T-helper 22 cell (primary cell): Measurements from ENCODE around the gene AMBRA1.

Experiments
- DNase-seq: peaks from one replicate; pipeline ENCODE4 v3.0.0-alpha.2; 2020; ENCODE audit warnings: low read depth

AMBRA1 gene

DNA sequence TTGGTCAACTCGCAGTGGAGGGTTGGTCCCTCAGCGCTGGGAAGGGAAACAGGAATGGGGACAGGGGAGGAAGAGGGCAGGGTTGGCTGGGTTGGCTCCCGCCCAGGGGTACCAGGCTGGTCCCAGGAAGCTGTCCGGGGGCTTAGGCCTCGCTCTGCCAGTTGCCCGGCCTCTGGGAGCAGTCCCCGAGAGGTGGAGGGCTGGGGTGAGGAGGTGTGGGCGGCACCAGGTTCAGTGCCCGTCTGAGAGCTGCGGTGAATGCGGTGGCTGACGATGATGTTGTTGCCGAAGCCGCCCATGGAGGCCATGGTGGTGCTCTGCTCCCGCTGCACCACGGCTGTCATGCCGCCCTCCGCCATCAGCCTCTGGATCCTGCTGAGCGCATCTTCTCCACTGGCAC, 196.3 kb downstream of the AMBRA1 start:
- no peak for DNase-seq

DNA sequence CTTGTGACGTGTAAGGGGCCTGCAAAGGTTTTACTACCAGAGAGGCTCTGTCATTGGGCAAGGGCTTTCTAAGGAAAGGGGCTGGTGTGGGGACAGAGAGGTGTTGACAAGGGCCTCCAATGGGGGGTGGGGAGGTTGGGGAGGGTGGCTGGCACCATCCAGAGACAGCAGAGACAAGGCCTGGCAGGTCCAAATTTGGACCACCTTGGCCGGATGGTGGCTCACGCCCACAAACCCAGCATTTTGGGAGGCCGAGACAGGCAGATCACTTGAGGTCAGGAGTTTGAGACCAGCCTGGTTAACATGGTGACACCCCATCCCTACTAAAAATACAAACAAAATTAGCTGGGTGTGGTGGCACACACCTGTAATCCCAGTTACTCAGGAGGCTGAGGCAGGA, 200.1 kb downstream of the AMBRA1 start:
- no peak for DNase-seq

DNA sequence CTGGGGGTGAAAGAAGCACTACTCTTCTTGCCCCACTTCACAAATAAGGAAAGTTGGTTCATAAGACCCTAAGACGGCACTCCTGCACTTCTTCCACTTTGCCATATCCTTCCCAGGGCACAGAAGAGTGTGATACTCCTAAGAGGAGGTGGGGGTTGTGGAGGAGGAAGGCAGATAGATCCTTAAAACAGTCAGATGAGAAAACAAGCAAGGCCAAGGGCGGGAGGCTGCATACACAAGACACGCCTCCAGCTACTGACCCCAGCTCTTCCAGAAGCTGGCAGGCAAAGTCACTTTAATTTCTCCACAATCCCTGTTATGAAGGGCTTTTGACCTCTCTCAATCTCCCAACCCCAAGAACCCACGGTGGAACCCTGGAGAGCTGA, 200.6 kb downstream of the AMBRA1 start:
- no peak for DNase-seq

DNA sequence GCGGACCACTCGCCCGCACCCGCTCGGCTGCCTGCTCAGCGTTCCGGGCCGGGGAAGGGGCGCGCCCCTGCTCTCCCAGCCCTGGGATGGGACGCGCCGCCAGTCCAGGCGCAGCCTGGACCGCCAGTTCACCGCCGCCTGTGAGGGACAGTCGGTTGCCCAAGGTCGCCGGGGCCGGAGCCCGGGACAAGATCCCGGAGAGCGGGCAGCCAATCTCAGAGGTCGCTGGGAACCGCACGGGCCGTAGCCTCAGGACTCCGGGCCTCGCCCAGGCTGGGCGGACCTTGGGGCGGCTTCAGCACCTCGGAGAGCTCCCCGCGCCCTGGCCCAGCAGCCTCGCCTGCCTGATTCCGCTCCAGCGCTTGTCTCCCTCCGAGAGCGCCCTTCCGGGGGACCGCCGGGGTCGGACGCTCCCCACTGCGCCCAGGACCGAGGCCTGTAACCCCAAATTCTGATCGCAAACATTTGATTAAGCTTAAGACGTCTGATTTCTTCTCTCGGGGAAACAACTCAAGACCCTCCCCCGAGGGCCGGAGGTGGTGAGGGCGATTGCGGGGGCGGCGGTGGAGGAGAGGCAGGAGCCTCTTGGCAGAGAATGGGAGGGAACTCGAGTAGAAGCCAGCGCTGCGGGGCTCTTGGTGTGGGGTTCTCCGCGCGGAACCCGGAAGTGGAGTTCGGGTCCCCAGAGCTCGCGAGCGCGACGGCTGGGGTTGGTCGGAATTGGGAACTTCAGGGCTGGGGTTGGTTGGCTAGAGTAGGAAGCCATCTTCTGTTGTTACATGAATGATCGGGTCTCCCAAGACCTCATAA, 201.2 kb downstream of the AMBRA1 start:
- peak; percentile 45 for DNase-seq

DNA sequence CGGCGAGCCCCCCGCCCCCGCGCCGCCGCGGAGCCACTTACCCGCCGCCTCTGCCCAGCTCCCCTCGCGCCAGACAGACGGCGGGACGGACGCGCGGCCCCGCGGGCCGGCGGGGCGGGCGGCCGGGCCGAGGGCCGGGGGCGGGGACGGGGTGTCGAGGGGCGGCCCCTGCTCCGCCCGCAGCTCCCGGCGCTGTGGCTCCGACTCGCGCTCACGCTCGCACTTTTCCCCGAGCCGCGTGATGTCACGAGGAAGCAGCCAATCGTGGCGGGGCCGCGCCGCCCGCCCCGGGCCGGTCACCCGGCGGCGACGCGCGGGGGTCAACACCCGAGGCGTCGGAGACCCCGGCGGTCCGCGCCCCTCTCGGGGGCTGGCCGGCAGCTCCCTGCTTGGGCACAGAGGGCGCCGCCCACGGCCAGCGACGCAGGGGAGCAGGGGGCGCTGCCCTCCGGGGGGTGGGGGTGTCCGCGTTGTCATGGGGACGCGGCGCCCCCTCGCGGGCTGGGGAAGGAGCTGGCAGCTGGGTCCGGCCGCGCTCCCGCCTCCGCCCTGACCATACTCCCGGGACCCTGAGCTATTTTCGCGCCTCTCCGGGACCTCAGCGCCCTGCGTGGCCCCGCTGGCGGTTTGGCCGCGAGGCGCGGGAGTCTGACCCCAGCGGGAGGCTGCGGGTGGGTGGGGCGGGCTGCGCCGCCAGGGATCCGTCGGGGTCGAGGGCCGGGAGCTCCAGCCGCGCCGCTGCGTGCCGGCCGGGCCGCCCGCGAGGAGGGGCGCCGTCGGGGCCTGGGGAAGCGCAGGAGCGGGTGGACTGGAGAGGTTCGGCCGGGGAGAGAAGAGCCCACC, 202.0 kb downstream of the AMBRA1 start, which contains the start of gene CHRM4:
TSS of gene CHRM4 (minus strand) at position 199 of the 843 bp plus-strand sequence. CDS start 5,219 bp downstream, outside the sequence.
- no peak for DNase-seq

DNA sequence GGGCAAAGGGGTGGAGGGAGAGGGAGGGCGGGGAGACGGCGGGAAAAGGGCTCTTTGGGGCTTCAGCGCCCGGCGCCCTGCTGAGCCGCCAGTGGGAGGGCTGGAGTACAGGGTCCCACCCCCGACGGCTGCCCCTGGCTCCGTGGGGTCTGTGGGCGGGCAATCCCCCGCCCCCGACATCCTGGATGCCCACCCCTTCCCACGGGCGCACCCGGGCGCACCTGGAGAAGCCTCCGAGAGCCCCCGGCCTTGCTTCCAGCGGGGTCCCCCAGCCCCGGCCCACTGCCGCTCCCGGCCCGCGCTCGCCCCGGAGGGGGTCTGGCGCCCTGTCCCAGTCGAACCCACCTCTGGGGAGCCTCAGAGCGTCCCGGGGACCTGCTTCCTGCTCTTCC, 202.6 kb downstream of the AMBRA1 start:
- no peak for DNase-seq

DNA sequence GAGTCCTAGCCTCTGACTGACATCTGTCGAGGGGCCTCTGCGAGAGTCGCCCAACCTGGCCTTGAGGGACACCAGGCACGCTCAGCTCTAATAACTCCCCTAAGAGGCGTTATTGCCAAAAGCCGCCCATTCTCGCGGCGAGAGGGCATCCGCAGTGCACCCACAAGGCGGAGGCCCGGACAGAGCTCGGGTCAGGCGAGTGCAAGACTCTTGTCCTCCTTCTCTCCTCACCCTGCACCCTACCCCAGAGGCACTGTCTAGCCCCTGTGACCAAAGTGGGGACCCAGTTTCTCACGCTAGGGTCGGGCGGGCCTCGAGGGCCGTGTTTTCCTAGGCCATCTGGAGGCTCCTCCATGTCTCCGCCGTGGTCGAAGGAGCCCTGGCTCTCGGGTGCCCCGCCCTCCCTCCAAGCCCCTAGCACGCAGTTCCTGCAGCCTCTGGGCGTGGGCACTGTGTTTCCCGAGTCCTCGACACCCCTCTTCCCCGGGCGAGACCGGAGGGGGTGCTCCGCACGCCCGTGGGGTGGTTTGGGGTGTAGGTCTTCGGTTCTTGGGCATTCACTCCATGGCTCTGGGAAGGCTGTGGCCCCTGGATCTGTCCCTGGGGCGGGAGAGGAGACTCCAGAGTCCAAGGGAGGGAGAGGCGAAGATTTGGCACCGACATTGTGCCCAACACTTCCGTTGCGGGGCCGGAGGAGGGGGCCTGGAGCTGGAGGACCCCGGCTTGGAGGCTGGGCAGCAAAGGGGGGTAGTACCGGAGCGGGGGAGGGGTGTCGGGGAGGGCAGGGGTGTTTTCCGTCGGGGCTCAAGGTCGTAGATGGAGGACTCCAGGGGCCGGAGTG, 203.3 kb downstream of the AMBRA1 start:
- DNase-seq, result no peak

DNA sequence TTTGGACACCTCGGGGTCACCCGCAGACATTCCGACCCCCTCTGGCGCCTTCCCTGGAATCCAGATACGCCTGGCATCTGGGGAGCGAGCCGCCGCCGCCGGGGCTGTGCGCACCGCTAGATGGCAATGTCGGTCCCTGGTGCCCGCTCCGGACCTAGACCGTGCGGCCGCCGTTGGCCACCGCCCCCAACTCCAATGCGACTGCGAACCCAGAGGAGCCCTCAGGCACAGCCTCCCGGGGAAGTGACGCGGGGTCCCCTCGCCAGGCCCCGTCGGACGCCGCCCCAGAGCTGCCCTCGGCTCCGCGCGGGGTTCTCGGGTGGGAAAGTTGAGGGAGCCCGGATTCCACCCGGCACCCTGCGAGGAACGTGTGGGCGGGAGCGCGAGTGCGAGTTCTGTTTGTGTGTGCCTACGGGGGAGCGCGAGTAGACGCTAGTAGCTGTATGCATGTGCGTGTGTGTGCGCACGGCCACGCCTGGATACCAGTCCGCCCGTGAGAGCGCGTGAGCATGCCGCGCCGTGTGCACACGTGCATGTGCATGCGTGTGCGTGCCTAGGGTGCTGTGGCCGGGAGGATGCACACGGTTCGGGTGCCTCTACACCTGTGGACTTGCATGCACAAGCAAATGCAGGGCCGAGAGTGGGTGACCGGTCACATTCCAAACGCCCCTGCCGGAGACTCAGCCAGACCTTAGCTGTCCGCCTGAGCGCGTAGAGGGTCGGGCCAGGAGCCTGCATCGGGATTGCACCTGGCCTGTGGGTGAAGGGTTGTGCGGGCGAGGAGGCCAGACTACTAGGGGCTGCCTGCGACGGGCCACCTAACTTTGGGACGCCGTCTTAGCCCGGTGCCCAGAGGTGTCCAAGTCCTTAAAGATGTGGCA, 204.1 kb downstream of the AMBRA1 start:
- DNase-seq, result no peak

DNA sequence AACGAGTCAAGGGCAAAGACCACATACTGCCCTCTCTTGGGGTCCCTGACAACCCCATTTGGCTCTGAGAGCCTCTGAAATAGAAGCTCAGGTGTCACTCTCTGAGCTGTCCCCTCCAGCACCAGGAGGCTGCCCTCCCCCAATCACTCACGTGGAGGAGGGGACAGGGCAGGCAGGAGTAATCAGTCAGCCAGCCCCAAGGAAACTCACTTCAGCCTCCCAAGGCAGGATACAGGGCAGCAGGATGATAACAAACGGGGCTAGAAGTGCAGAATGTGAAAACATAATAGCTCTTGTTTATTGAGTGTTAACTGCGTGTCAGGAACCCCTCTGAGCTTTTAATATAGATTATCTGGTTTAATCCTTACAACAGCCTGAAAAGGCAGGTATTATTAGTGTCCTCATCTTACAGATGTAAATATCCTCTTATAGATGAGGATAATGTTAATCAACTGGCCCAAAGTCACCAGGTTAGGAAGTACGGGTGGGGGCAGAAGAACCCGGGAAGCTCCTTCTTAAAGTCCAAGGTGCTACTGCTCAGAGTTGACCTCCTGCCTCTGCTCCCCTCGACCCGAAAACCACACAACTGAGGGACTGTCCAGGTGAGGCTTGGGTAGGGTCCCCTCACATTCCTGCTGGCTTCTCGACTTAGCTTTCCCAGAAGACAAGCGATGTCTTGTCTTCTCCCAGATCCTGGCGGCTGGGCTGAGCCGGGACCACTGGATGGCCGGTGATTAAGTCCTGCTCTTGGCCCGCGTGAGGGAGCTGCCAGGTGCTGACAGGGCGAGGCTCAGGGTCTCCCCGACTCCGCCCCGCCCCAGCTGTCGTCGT, 205.0 kb downstream of the AMBRA1 start:
- no peak for DNase-seq

DNA sequence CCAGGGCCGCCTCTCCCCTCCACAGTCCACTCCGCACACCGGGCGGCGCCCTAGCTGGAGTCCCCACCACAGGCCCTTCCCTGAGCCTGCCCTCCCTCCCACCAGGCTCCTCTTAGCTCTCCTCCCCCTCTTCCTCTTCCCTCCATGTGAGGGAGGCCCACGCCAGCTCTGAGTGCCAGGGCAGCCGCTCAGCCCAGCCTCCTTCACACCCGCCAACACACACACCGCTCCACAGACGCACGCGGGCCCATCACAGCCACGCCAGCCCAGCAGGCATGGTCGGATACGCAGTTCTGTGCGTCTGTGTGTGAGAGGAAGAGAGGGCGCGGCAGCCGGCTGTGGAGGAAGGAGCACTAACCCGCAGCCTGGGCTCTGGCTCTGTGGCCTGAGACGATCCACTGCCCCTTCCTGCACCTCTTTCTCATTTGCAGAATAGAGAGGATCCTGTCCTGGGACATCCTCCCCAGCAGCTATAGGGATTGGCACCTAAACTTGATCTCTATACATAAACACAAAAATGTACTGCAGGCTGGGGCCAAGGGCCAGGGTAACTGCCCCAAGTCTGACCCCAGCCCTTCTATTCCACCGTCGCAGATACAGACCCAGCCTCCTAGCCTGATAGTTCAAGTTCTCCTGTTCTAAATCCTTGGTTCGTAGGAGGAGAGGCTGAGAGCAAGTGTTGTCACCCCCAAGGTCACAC, 205.8 kb downstream of the AMBRA1 start:
- DNase-seq, result no peak

DNA sequence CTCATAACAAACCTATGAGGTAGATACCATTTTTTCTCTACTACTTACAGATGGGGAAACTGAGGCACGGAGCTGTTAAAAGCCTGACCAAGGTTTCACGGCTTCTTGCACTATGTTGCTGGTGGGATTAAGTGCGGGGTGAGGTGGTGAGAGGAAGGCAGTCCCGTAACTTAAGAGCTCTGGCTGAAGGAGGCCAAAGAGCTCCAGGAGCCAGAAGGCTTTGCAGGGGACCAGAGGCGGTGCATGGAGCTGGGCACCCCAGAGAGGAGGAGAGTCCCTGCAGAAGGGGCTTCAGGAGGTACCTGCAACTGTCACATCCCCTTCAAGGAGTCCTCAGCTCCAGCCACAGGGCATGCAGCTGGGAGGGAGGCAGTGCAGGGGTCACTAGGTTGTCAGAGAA, 206.4 kb downstream of the AMBRA1 start:
- no peak for DNase-seq

DNA sequence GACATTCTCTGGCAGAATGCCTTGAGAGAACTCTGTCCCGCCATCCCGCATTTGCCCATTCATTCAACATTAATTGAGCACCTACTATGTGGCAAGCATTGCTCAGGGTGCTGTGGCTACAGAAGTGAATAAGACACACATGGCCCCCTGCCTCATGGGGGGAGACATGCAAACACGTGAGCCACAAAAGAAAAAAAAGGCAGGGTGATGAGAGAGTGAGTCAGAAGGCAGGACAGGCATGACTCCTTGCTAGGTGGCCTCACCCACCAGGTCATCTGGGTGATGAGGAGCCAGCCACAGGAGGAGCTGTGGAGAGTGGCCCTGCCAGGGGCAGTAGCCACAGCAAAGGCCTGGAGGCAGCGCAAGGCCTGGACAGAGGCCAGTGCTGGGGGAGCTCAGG, 207.1 kb downstream of the AMBRA1 start:
- DNase-seq, result no peak

DNA sequence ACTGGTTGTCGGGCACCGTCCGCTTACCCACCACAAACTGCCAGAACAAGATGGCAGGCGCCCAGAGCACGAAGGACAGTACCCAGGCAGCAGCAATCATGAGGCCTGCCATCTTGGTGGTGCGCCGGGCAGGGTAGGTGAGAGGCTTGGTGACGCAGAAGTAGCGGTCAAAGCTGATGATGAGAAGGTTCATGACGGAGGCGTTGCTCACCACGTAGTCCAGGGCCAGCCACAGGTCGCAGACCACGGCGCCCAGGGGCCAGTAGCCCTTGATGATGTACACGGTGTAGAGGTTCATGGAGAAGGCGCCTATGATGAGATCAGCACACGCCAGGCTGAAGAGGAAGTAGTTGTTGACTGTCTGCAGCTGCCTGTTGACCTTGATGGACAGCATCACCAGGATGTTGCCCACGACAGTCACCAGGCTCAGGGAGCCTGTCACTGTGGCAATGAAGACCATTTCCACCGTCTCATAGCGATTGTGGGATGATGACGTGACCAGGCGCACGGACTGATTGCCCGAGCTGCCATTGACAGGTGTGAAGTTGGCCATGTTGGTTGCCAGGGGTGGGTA, 207.7 kb downstream of the AMBRA1 start:
- DNase-seq, result no peak

DNA sequence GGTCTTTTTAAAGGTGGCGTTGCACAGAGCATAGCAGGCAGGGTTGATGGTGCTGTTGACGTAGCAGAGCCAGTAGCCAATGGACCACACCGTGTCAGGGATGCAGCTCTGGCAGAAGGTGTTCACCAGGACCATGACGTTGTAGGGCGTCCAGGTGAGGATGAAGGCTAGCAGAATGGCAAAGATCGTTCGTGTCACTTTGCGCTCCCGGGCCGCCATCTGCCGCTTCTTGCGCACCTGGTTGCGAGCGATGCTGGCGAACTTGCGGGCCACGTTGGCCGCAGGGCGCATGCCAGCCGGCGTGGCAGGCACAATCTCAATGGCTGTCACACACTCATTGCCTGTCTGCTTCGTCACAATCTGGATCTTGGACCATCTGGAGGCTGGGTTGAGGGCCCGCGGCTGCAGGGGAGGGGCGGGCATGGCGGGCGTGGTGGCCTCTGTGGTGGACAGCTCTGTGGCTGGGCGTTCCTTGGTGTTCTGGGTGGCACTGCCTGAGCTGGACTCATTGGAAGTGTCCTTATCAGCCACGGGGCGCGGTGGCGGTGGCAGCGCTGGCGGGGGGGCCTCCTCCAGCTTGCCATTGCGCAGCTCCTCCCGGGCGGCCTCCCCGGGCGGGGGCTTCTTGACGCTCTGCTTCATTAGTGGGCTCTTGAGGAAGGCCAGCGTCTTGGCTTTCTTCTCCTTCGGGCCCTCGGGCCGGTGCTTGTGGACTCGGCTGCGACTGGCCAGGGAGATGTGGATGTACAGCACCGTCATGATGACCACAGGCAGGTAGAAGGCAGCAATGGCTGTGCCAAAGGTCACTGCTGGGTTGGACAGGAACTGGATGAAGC, 208.4 kb downstream of the AMBRA1 start:
- no peak for DNase-seq

DNA sequence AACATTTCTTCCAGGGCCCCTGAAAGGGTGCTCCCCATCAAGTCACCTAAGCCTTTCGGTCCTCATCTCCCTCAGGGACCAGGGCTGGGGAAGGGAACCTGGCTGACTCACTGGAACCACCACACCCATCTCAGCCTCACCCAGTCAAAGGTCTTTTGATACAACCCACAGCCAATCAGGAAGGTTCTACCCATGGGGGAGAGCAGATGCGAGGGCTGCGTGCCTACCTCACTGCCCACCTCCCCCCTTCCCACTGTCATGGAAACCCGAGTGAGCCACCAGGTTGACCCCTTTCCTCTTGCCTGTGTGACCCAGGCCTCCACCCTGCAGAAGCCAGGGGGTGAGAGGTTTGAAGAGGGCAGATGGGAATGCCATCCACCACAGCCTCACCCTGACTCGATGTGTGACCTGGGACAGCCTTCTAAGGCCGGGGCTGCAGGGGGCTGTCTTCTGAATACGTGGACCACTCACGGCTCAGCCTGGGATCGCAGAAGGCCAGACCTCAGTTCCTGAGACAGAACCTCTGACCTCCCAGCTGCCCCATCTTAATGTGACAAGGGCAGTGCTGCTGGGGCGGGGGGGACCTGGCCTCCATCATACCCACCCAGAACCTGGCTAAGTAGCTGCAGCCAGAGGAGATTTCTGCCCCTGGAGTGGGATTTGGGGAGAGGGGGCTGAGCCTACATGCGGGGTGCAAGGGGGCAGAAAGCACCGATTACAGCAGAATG, 209.7 kb downstream of the AMBRA1 start:
- no peak for DNase-seq

DNA sequence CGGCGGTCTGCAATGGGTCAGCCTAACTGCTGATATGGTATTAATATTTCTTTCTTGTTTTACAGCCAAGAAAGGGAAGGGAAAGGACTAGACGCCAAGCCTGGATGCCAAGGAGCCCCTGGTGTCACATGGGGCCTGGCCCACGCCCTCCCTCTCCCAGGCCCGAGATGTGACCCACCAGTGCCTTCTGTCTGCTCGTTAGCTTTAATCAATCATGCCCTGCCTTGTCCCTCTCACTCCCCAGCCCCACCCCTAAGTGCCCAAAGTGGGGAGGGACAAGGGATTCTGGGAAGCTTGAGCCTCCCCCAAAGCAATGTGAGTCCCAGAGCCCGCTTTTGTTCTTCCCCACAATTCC, 210.4 kb downstream of the AMBRA1 start:
- DNase-seq, result no peak

DNA sequence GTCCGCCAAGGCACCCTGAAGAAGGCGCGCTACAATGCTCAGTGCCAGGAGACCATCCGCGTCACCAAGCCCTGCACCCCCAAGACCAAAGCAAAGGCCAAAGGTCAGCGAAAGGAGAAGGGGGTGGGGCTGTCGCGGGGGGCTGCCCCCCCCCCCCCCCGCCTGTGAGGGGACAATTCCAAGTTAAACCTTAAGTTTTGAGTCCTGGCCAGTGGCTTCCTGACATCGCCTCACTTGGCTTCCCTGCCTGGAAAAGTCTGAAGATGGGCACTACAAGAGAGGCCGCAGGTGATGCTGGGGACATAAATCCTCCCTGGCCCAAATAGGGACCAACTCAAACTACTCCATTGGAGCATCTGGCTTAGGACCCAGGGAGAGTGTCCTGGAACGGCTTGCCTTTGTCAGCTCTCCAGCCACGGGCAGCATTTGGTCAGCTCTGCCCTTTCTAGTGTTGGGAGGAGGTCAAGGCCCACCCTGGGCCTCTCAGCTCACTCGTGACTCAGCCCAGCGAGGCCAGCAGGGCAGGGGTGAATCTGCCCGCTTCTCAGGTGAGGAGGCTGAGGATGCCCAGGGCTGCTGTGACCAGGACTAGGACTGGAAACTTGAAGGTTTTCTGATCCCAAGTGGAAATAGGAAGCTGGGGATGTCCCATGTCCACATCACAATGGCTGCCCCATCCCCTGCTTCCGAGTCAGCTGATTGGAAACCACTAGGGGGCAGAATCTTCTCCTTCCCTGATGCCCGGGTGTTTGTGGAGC, 211.0 kb downstream of the AMBRA1 start:
- DNase-seq, result no peak
